H1 (cell line): ENCODE results near the gene LYAR. TPM values are rescaled to one million over a fixed set of nuclear protein-coding genes. Genes with fewer than 3 reads are reported as not detected.

ENCODE experiments used
- CTCF ChIA-PET: fragments of 300-600 bp; sonication (Branson Sonifier 250); formaldehyde crosslinking; loops from one replicate; lab custom pipeline; 2021; ENCODE audit not compliant: partially characterized antibody; lab: Charles Lee
- POLR2A ChIA-PET: fragments of 300-600 bp; sonication (Branson Sonifier 250); formaldehyde crosslinking; loops from one replicate; lab custom pipeline; 2021; ENCODE audit warnings: inconsistent platforms; ENCODE audit not compliant: partially characterized antibody; lab: Charles Lee
- DNase-seq, 2 experiments: peaks; one replicate each; pipeline versions ENCODE4 v3.0.0 to v3.0.0-alpha.2; 2010 to 2022; ENCODE audit warnings: low spot score in 2 of 2, low read depth in 1 of 2, mixed read lengths in 1 of 2
- FAIRE-seq: peaks from 2 replicates; lab custom pipeline; 2011; peaks lifted over from hg19 to GRCh38; lab: Jason Lieb, UNC
- H2AFZ ChIP-seq: 2 replicates; pipeline ENCODE4 v1.8.1; 2012; ENCODE audit warnings: low read length, inconsistent platforms
- H2AK5ac ChIP-seq: 2 replicates; pipeline ENCODE4 v1.6.1; 2013; ENCODE audit warnings: low read depth, low read length
- H2BK120ac ChIP-seq: replicated peaks from 2 replicates; pipeline ENCODE3; 2013; ENCODE audit warnings: low read depth, low read length, inconsistent platforms
- H2BK12ac ChIP-seq: 2 replicates; pipeline ENCODE4 v1.6.1; 2013; ENCODE audit warnings: low read depth, low read length
- H2BK15ac ChIP-seq: 2 replicates; pipeline ENCODE4 v1.6.1; 2013; ENCODE audit warnings: low read length
- H2BK20ac ChIP-seq: 2 replicates; pipeline ENCODE4 v1.6.1; 2013; ENCODE audit warnings: low read length
- H2BK5ac ChIP-seq: 2 replicates; pipeline ENCODE4 v1.6.1; 2013; ENCODE audit warnings: low read depth, low read length
- H3K14ac ChIP-seq: 2 replicates; pipeline ENCODE4 v1.6.1; 2013; ENCODE audit warnings: inconsistent platforms; ENCODE audit not compliant: insufficient read length
- H3K18ac ChIP-seq: 2 replicates; pipeline ENCODE4 v1.6.1; 2013; ENCODE audit warnings: low read length; ENCODE audit errors: extremely low read depth
- H3K23ac ChIP-seq: 2 replicates; pipeline ENCODE4 v1.6.1; 2013; ENCODE audit warnings: inconsistent platforms; ENCODE audit not compliant: insufficient read length
- H3K23me2 ChIP-seq: 2 replicates; pipeline ENCODE4 v1.6.1; 2013; ENCODE audit warnings: low read depth, low read length
- H3K27ac ChIP-seq: 2 replicates; pipeline ENCODE4 v1.6.1; 2011; ENCODE audit warnings: low read depth, low read length, inconsistent platforms
- H3K27me3 ChIP-seq, 4 experiments: replicated peaks in 1 of 4; 1 replicate in 1 of 4; 2 replicates in 3 of 4; pipeline versions ENCODE4 v1.6.1 to v1.8.1; 2011 to 2013; ENCODE audit warnings: low read length in 3 of 4, mild to moderate bottlenecking in 3 of 4, inconsistent platforms in 2 of 4, mixed read lengths in 2 of 4, moderate library complexity in 1 of 4; ENCODE audit not compliant: control insufficient read depth in 3 of 4, insufficient read depth in 3 of 4; ENCODE audit errors: extremely low read depth in 1 of 4
- H3K36me3 ChIP-seq, 4 experiments: 2 replicates each; pipeline versions ENCODE4 v1.6.1 to v1.8.1; 2011 to 2013; ENCODE audit warnings: mild to moderate bottlenecking in 4 of 4, low read length in 3 of 4, moderate library complexity in 2 of 4, control low read depth in 1 of 4, inconsistent platforms in 1 of 4; ENCODE audit not compliant: insufficient read depth in 4 of 4, control insufficient read depth in 2 of 4
- H3K4ac ChIP-seq: replicated peaks from 2 replicates; pipeline ENCODE3; 2013; ENCODE audit warnings: low read length, low read depth, mixed read lengths, inconsistent platforms; ENCODE audit not compliant: insufficient read length
- H3K4me1 ChIP-seq, 4 experiments: replicated peaks in 1 of 4; 1 replicate in 1 of 4; 2 replicates in 3 of 4; pipeline versions ENCODE4 v1.6.1 to v1.8.1; 2011 to 2013; ENCODE audit warnings: low read length in 3 of 4, inconsistent platforms in 2 of 4, mixed read lengths in 1 of 4; ENCODE audit not compliant: insufficient read depth in 4 of 4, control insufficient read depth in 3 of 4
- H3K4me2 ChIP-seq, 2 experiments: 2 replicates each; pipeline versions ENCODE4 v1.6.1 to v1.8.1; 2011 to 2013; ENCODE audit warnings: low read depth in 2 of 2, low read length in 2 of 2, control low read depth in 1 of 2, inconsistent platforms in 1 of 2, mild to moderate bottlenecking in 1 of 2; ENCODE audit not compliant: insufficient read depth in 1 of 2
- H3K4me3 ChIP-seq, 4 experiments: fragments of 200-600, 300-600 bp in 1 of 4; sonication (generic), shearing (Covaris generic), sonication (Bioruptor Twin) in 1 of 4; 2 replicates each; pipeline versions ENCODE4 v1.5.1 to v1.8.1; 2011 to 2016; ENCODE audit warnings: low read length in 4 of 4, low read depth in 3 of 4, control low read depth in 2 of 4, inconsistent platforms in 2 of 4, mild to moderate bottlenecking in 2 of 4, mixed read lengths in 1 of 4, moderate library complexity in 1 of 4; ENCODE audit not compliant: insufficient read depth in 2 of 4; ENCODE audit errors: extremely low read depth in 1 of 4
- H3K56ac ChIP-seq: replicated peaks from 2 replicates; pipeline ENCODE3; 2013; ENCODE audit warnings: low read depth, mild to moderate bottlenecking, mixed read lengths, low read length, inconsistent platforms; ENCODE audit not compliant: insufficient read length
- H3K79me1 ChIP-seq: 2 replicates; pipeline ENCODE4 v1.6.1; 2013; ENCODE audit warnings: low read depth, low read length, control low read depth
- H3K79me2 ChIP-seq, 2 experiments: 2 replicates each; pipeline versions ENCODE4 v1.6.1 to v1.8.1; 2012 to 2013; ENCODE audit warnings: low read length in 2 of 2, mild to moderate bottlenecking in 2 of 2, inconsistent platforms in 1 of 2; ENCODE audit not compliant: insufficient read depth in 2 of 2, control insufficient read depth in 1 of 2
- H3K9ac ChIP-seq, 4 experiments: replicated peaks in 1 of 4; 1 replicate in 1 of 4; 2 replicates in 3 of 4; pipeline versions ENCODE4 v1.6.1 to v1.8.1; 2011 to 2013; ENCODE audit warnings: low read depth in 3 of 4, low read length in 3 of 4, control low read depth in 2 of 4, mild to moderate bottlenecking in 2 of 4, moderate library complexity in 2 of 4, inconsistent platforms in 1 of 4; ENCODE audit errors: extremely low read depth in 1 of 4
- H3K9me3 ChIP-seq, 2 experiments: 2 replicates each; pipeline versions ENCODE4 v1.6.1 to v1.8.1; 2012 to 2013; ENCODE audit warnings: mild to moderate bottlenecking in 2 of 2, moderate library complexity in 2 of 2, control low read depth in 1 of 2, inconsistent platforms in 1 of 2, low read depth in 1 of 2, low read length in 1 of 2, mixed read lengths in 1 of 2; ENCODE audit not compliant: insufficient read depth in 2 of 2
- H4K20me1 ChIP-seq, 2 experiments: replicated peaks in 1 of 2; 2 replicates each; pipeline versions ENCODE3 to v1.8.1; 2011 to 2013; ENCODE audit warnings: inconsistent platforms in 2 of 2, low read length in 2 of 2, mild to moderate bottlenecking in 1 of 2; ENCODE audit not compliant: insufficient read depth in 2 of 2, control insufficient read depth in 1 of 2
- H4K5ac ChIP-seq: 2 replicates; pipeline ENCODE4 v1.6.1; 2013; ENCODE audit warnings: low read length, low read depth, mixed read lengths, inconsistent platforms; ENCODE audit not compliant: insufficient read length
- H4K8ac ChIP-seq: 2 replicates; pipeline ENCODE4 v1.8.0; 2013; ENCODE audit warnings: mild to moderate bottlenecking, moderate library complexity, low read length, inconsistent platforms; ENCODE audit not compliant: insufficient read depth; ENCODE audit errors: extremely low read depth
- H4K91ac ChIP-seq: replicated peaks from 2 replicates; pipeline ENCODE3; 2013; ENCODE audit warnings: low read length, mixed read lengths, inconsistent platforms; ENCODE audit not compliant: insufficient read length
- CHD2 ChIP-seq: IDR thresholded peaks from 2 replicates; pipeline ENCODE4 v1.6.1; 2012; ENCODE audit warnings: low read length, improper control_type of control experiment
- CTBP2 ChIP-seq: IDR thresholded peaks from 2 replicates; pipeline ENCODE4 v1.7.0; 2011; ENCODE audit warnings: borderline replicate concordance, mild to moderate bottlenecking, moderate library complexity, mixed read lengths, low read length; ENCODE audit not compliant: insufficient read depth, insufficient read length
- JUN ChIP-seq: IDR thresholded peaks from 2 replicates; pipeline ENCODE4 v1.6.1; 2011; ENCODE audit warnings: low read depth, mild to moderate bottlenecking, improper control_type of control experiment, low read length
- KDM1A ChIP-seq: fragments of 200-600, 300-600 bp; sonication (generic); IDR thresholded peaks from 2 replicates; pipeline ENCODE4 v1.7.1; 2016; ENCODE audit warnings: mild to moderate bottlenecking, low read length, borderline replicate concordance
- KDM5A ChIP-seq: fragments of 200-600 bp; IDR thresholded peaks from 2 replicates; pipeline ENCODE4 v1.7.1; 2012; ENCODE audit warnings: mild to moderate bottlenecking, low read length, inconsistent platforms, mixed read lengths
- NANOG ChIP-seq: IDR thresholded peaks from 2 replicates; pipeline ENCODE4 v1.6.1; 2011; ENCODE audit warnings: low read length, low read depth, mild to moderate bottlenecking, inconsistent platforms; ENCODE audit not compliant: insufficient read depth, poor library complexity, severe bottlenecking
- NRF1 ChIP-seq: IDR thresholded peaks from 2 replicates; pipeline ENCODE4 v1.6.1; 2011; ENCODE audit warnings: mild to moderate bottlenecking, low read depth, low read length, improper control_type of control experiment
- POLR2AphosphoS5 ChIP-seq: IDR thresholded peaks from 2 replicates; pipeline ENCODE4 v1.6.1; 2011; ENCODE audit warnings: low read depth, low read length
- RBBP5 ChIP-seq: IDR thresholded peaks from 2 replicates; pipeline ENCODE4 v1.7.1; 2012; ENCODE audit warnings: low read depth, mild to moderate bottlenecking, inconsistent platforms, low read length, moderate library complexity, borderline replicate concordance
- SIN3A ChIP-seq, 2 experiments: IDR thresholded peaks in 1 of 2; conservative IDR thresholded peaks in 1 of 2; 2 replicates each; pipeline ENCODE4 v1.6.1; 2011 to 2012; ENCODE audit warnings: low read length in 2 of 2, improper control_type of control experiment in 1 of 2, low read depth in 1 of 2, mild to moderate bottlenecking in 1 of 2
- WGBS, 2 experiments: shearing (Covaris generic) in 1 of 2; methylation state at CpG; one replicate each; pipeline versions ENCODE4 v1.1.6 to v1.1.7; 2013 to 2015; ENCODE audit warnings: low lambda C conversion rate in 2 of 2, mixed read lengths in 2 of 2, inconsistent platforms in 1 of 2, low coverage in 1 of 2, missing lambda C conversion rate in 1 of 2; ENCODE audit not compliant: insufficient replicate concordance in 2 of 2, insufficient coverage in 1 of 2, insufficient read length in 1 of 2; ENCODE audit errors: extremely low coverage in 1 of 2, missing lambda C conversion rate in 1 of 2; 5-methylcytosine and 5-hydroxymethylcytosine counted together
- polyA plus RNA-seq, 7 experiments: library from polyadenylated mRNA; depleted of rRNA in 3 of 7; stranded (reverse) in 5 of 7; unstranded in 2 of 7; fragments of >200 nt in 5 of 7; fragments of 200-250 nt in 2 of 7; gene quantifications; 1 replicate in 5 of 7; 2 replicates in 1 of 7; 4 replicates in 1 of 7; pipeline versions ENCODE4 v1.2.1 to v1.2.3, GENCODE V29; 2011 to 2013; ENCODE audit warnings: missing spikeins in 2 of 7, mixed read lengths in 2 of 7
- total RNA-seq: library from RNA; stranded (reverse); fragmentation: NEBNext Ultra II Directional; extraction: Animal tissue kit (Norgen Biotek cat#: 25700); gene quantifications from 2 replicates; pipeline ENCODE4 v1.2.1, GENCODE V29; 2021

Gene LYAR
- total and polyA plus RNA-seq, 2 of the 8 experiments (the other 6 are each of a cell fraction or from before 2014, with no cell fraction given) = 6.5 to 46.9 TPM

DNA sequence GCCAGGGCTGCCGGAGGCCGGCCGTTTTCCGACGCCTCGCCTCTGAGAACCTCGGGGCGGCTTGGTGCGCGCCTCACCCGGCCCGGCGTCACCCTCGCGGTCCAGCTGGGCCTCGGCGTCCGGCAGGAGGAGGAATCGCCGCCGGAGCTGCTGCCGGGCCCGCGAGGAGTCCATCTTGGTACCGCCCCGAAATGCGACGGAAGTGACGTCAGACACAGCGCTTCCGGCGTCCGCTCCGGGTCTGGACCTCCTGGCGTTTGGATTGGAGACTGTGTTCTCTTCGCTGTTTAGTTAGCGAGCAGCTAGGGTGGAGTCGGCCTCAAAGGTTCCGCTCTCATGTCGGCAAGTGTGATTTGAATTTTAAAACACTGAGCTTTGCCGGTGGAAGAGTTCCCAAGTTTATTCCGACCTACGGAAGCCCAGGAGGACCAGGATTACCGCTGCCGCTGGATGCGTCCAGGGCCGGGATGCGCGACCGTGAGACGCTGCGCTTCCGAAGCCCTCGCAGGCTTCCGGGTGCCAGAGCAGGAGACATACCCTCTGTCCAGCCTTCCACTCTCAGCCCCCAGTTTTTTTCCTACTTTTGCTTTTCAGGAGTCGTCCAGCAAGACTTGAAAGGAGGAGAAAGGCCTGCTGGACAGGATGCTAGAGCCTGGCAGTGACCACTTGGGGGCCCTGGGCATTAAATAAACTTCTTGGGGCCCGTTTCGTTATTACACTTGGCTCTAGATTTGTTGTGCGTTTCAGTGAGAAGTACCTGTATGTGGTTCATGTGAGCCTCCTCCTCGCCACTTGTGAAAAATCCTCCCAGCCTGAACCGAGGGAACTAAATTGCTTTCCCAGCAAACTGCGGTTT lies 41.7 kb downstream of the LYAR start, which contains the start of gene TMEM128:
TSS of gene TMEM128 (minus strand) at position 195 of the 856 bp plus-strand sequence. CDS start at position 174, 21 bp downstream.
- H3K56ac ChIP-seq = no peak within 1 kb of the TSS
- DNase-seq (peak; percentile 54 to 96), FAIRE-seq (peak; percentile 76)
- H3K23ac ChIP-seq = no peak within 1 kb of the TSS
- H3K36me3 ChIP-seq = peaks cover 0 to 14% (median 8%) of the 10 kb centered on the region in 4 experiments; a peak in 6 of 8 replicates
- H3K4me1 ChIP-seq = peaks cover 0 to 6% (median 3%) of the 10 kb centered on the region in 4 experiments; a peak in 5 of 7 replicates
- H3K27me3 ChIP-seq = peaks cover 0 to 6% (median 0%) of the 10 kb centered on the region in 4 experiments; a peak in 1 of 7 replicates
- H2AK5ac ChIP-seq = 0 out of 2 replicates have a peak within 1 kb of the TSS, but pooled peaks have one; percentile 44
- H3K79me2 ChIP-seq = peaks cover 0 to 8% of the 10 kb centered on the region in 2 experiments; a peak in 2 of 4 replicates
- no peak within 1 kb of the TSS for H2BK120ac ChIP-seq
- no peak within 1 kb of the TSS for H2BK20ac ChIP-seq
- peak within 1 kb of the TSS; percentile 87 to 97 (median 90) for H3K4me3 ChIP-seq
- WGBS, 2 experiments = 4% methylated on average over 59 of the region's 62 CpGs; no CpG with 5 or more reads in 1 of the 2 experiments
- peak within 1 kb of the TSS; percentile 96 for H2AFZ ChIP-seq
- H3K79me1 ChIP-seq = peaks cover 3% of the 10 kb centered on the region; the same call in 1 of the 2 replicates
- H4K91ac ChIP-seq = no peak within 1 kb of the TSS
- peak within 1 kb of the TSS; percentile 82 for H4K5ac ChIP-seq
- peak within 1 kb of the TSS; percentile 68 for H2BK12ac ChIP-seq
- peak within 1 kb of the TSS; percentile 82 for H2BK5ac ChIP-seq
- peak within 1 kb of the TSS; percentile 85 for H3K18ac ChIP-seq
- peak within 1 kb of the TSS; percentile 87 for H4K8ac ChIP-seq
- peaks cover 0 to 2% of the 10 kb centered on the region in 2 experiments for H4K20me1 ChIP-seq
- peaks cover 8% of the 10 kb centered on the region for H3K23me2 ChIP-seq
- H3K27ac ChIP-seq = peak within 1 kb of the TSS; percentile 88
- ChIA-PET POLR2A (interaction anchor here (1.0 kb wide), 1 partner anchor 18 kb away, joined by 3 read pairs; no protein-coding TSS in a partner anchor), CTCF (interaction anchor here (1.7 kb wide), 1 partner anchor 11 kb away, joined by 8 read pairs; no protein-coding TSS in a partner anchor)
- no peak within 1 kb of the TSS for H3K4ac ChIP-seq
- H3K14ac ChIP-seq = no peak within 1 kb of the TSS
- peak within 1 kb of the TSS; percentile 87 to 89 for H3K4me2 ChIP-seq
- no peaks in the 10 kb centered on the region for H3K9me3 ChIP-seq
- peak within 1 kb of the TSS; percentile 89 to 95 (median 90) for H3K9ac ChIP-seq
- 0 out of 2 replicates have a peak within 1 kb of the TSS, but pooled peaks have one; percentile 83 for H2BK15ac ChIP-seq
- TF ChIP-seq RBBP5 = peak; percentile 90; the same call in 1 of the 2 replicates
- TF ChIP-seq NANOG = no peak
- peak; percentile 92 for TF ChIP-seq KDM5A
- no peak for TF ChIP-seq NRF1
- TF ChIP-seq SIN3A (conservative IDR thresholded peaks at IDR 0.05 in 1 of 2, IDR thresholded peaks at IDR 0.05 in 1 of 2; ENCODE audit: low read depth in 1 of 2, low read length in 2 of 2) = peak in 1 of 2 experiments; percentile 73; a peak in 1 of 4 replicates
- no peak for TF ChIP-seq JUN
- peak; percentile 96 for TF ChIP-seq POLR2AphosphoS5
- TF ChIP-seq CTBP2 = no peak
- TF ChIP-seq KDM1A = no peak
- TF ChIP-seq CHD2 = 0 out of 2 replicates have a peak, but pooled peaks have one; percentile 21
